ENCODE data around the gene APRT. TPM values are rescaled to one million over a fixed set of nuclear protein-coding genes. Genes with fewer than 3 reads are reported as not detected.
A peak's percentile ranks its signal among the peaks of the same experiment; 100 is the strongest.

The APRT gene
- total RNA-seq, 2 donors from 2014 or later = 45.5 to 80.7 TPM

- DNase-seq (ENCODE audit: low spot score) = peak; percentile 98
- Histone ChIP-seq H3K27me3 (replicated peaks; ENCODE audit: insufficient read depth) (no peaks in the 10 kb centered on the region), H3K4me1 (ENCODE audit: control insufficient read depth in 1 of 2, low read depth in 2 of 2) (peaks cover 21 to 25% of the 10 kb centered on the region in 2 donors), H3K4me3 (peak within 1 kb of the TSS; percentile 91), H3K27ac (peak within 1 kb of the TSS; percentile 67 to 71), H3K9me3 (no peaks in the 10 kb centered on the region), H3K36me3 (peaks cover 25% of the 10 kb centered on the region)
- ATAC-seq (ENCODE audit: insufficient number of reproducible peaks, low FRiP score, low read depth) = peak; percentile 97
- TF ChIP-seq CTCF (IDR thresholded peaks at IDR 0.05) = no peak
These were observed 45.4 kb upstream of the APRT start, which contains the start of the genes GALNS and TRAPPC2L for GRCh38 chr16:88856828-88857727. Gene GALNS, minus strand, starts transcription at chr16:88856947. Its CDS starts 70 bp downstream, at chr16:88856877. Gene TRAPPC2L, plus strand, starts transcription at chr16:88857127. Its CDS starts 24 bp downstream, at chr16:88857151.

- Histone ChIP-seq H3K27ac (peak overlapping the region in 1 of 2 donors; percentile 30), H3K27me3 (replicated peaks; ENCODE audit: insufficient read depth) (no peaks in the 10 kb centered on the region), H3K9me3 (no peaks in the 10 kb centered on the region), H3K36me3 (peaks cover 24% of the 10 kb centered on the region), H3K4me3 (peak overlapping the region; percentile 91), H3K4me1 (ENCODE audit: control insufficient read depth in 1 of 2, low read depth in 2 of 2) (peaks cover 21 to 25% of the 10 kb centered on the region in 2 donors)
- no peak for TF ChIP-seq CTCF (IDR thresholded peaks at IDR 0.05)
- DNase-seq (ENCODE audit: low spot score) (no peak), ATAC-seq (ENCODE audit: insufficient number of reproducible peaks, low FRiP score, low read depth) (peak; percentile 24)
These were observed 44.5 kb upstream of the APRT start for GRCh38 chr16:88856122-88856827.

GRCh38 chr16:88855736-88856121 is 44.0 kb upstream of the APRT start:
- TF ChIP-seq CTCF (IDR thresholded peaks at IDR 0.05) = no peak
- ATAC-seq (ENCODE audit: insufficient number of reproducible peaks, low FRiP score, low read depth) = no peak

GRCh38 chr16:88855176-88855575 is 43.4 kb upstream of the APRT start:
- ATAC-seq (ENCODE audit: insufficient number of reproducible peaks, low FRiP score, low read depth) (no peak), DNase-seq (ENCODE audit: low spot score) (no peak)
- no peak overlapping the region for H3K27ac ChIP-seq
- no peaks in the 10 kb centered on the region for H3K27me3 ChIP-seq (replicated peaks; ENCODE audit: insufficient read depth)
- peaks cover 21 to 25% of the 10 kb centered on the region in 2 donors for H3K4me1 ChIP-seq (ENCODE audit: control insufficient read depth in 1 of 2, low read depth in 2 of 2)
- peaks cover 13% of the 10 kb centered on the region for H3K36me3 ChIP-seq
- no peak for TF ChIP-seq CTCF (IDR thresholded peaks at IDR 0.05)
- no peaks in the 10 kb centered on the region for H3K9me3 ChIP-seq
- H3K4me3 ChIP-seq = no peak overlapping the region

More at GRCh38 chr16:88855736-88856121, 44.0 kb upstream of the APRT start:
- H3K9me3 ChIP-seq = no peaks in the 10 kb centered on the region
- peaks cover 18% of the 10 kb centered on the region for H3K36me3 ChIP-seq
- peaks cover 21 to 25% of the 10 kb centered on the region in 2 donors for H3K4me1 ChIP-seq (ENCODE audit: control insufficient read depth in 1 of 2, low read depth in 2 of 2)
- H3K4me3 ChIP-seq = peak overlapping the region; percentile 91
- H3K27ac ChIP-seq = no peak overlapping the region
- H3K27me3 ChIP-seq (replicated peaks; ENCODE audit: insufficient read depth) = no peaks in the 10 kb centered on the region
- DNase-seq (ENCODE audit: low spot score) = no peak
